ENCODE measurements around the gene FBXW5. TPM values are rescaled to one million over a fixed set of nuclear protein-coding genes. Genes with fewer than 3 reads are reported as not detected.

Gene FBXW5
- total and polyA plus RNA-seq, 9 of the 15 experiments (the other 6 are each of a cell fraction or from before 2014, with no cell fraction given), result 0.21 to 128 (median 37.0) TPM

DNA sequence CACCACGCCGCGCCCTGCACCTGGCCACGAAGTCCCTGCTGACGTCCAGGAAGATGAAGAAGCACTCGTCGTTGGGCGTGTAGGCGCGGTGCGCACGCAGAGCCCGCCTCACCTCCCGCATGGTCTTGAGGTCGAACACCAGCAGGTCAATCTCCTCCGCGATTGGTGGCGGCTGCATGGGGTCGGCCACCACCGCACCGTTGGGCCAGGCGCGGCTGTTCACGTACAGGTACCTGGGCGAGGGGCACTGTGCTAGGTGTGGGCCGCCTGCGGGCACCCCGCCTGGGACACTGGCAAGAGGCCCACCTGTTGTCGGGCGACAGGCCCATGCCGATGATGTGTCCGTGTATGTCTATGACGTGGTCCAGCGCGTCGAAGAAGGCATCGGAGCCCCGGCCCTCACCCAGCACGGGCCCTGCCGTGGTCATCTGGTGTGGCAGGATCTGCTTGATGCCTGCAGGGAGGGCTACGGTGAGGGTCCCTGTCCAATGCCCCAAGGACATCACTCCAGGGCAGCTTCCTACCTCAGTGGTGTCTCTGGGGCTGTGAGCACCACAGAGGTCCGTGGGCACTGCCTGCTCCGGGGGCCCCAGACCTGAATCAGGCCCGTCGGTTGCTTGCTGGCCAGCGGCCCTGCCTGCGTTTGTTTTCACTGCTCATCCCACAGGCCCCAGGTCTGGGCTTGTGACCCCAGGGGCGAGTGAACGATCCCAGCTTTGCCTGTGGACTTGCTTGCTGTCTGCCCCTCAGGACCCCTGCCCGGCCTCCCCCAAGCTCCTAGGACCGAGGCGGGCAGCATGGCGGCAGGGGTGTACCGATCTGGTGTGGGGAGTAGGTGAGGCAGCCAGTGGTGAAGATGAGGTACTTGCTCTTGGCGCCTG is 3.1 kb downstream of the FBXW5 start:
- Histone ChIP-seq H3K79me2 (ENCODE audit: control insufficient read depth, insufficient read depth, low read length) (peaks cover 26% of the 10 kb centered on the region), H3K4me1 (replicated peaks in 1 of 2; ENCODE audit: control insufficient read depth in 2 of 2, insufficient read depth in 2 of 2, low read length in 2 of 2) (peaks cover 20 to 74% of the 10 kb centered on the region in 2 experiments), H4K20me1 (replicated peaks; ENCODE audit: control insufficient read depth, insufficient read depth, low read length) (no peaks in the 10 kb centered on the region), H2AFZ (ENCODE audit: low read depth, low read length) (no peak overlapping the region), H3K9me3 (replicated peaks; ENCODE audit: control insufficient read depth, insufficient read depth, low read depth, low read length) (no peaks in the 10 kb centered on the region), H3K4me2 (ENCODE audit: insufficient read depth, low read length) (no peak overlapping the region), H3K27me3 (ENCODE audit: control insufficient read depth in 2 of 2, insufficient read depth in 2 of 2, low read length in 2 of 2) (no peaks in the 10 kb centered on the region), H3K36me3 (ENCODE audit: control insufficient read depth, insufficient read depth, low read length) (peaks cover 54% of the 10 kb centered on the region; the same call in 2 of the 3 replicates), H3K9ac (ENCODE audit: insufficient read depth in 1 of 2, low read depth in 2 of 2, low read length in 2 of 2) (peak overlapping the region in 1 of 2 experiments; percentile 7; a peak in 1 of 4 replicates), H3K9me1 (ENCODE audit: control insufficient read depth, insufficient read depth, low read length) (peaks cover 3% of the 10 kb centered on the region), H3K27ac (ENCODE audit: extremely low read depth, low read depth, low read length) (no peak overlapping the region), H3K4me3 (no peak overlapping the region)
- ChIA-PET POLR2A (interaction anchor here (0.7 kb wide), 1 partner anchor 15 kb away, joined by 3 read pairs; no protein-coding TSS in a partner anchor), CTCF (ENCODE audit: low intra/inter-chr PET ratio) (no interaction called here)
- TF ChIP-seq, protein P1, sequence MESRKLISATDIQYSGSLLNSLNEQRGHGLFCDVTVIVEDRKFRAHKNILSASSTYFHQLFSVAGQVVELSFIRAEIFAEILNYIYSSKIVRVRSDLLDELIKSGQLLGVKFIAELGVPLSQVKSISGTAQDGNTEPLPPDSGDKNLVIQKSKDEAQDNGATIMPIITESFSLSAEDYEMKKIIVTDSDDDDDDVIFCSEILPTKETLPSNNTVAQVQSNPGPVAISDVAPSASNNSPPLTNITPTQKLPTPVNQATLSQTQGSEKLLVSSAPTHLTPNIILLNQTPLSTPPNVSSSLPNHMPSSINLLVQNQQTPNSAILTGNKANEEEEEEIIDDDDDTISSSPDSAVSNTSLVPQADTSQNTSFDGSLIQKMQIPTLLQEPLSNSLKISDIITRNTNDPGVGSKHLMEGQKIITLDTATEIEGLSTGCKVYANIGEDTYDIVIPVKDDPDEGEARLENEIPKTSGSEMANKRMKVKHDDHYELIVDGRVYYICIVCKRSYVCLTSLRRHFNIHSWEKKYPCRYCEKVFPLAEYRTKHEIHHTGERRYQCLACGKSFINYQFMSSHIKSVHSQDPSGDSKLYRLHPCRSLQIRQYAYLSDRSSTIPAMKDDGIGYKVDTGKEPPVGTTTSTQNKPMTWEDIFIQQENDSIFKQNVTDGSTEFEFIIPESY (CRISPR knock-in tag; IDR thresholded peaks at IDR 0.05), result peak; percentile 95
- TF ChIP-seq POLR2G (IDR thresholded peaks at IDR 0.05; ENCODE audit: low read depth, low read length) (peak; percentile 58), BMI1 (IDR thresholded peaks at IDR 0.05; ENCODE audit: low read length) (no peak), RBM22 (IDR thresholded peaks at IDR 0.05; ENCODE audit: low read depth, low read length, poor library complexity, severe bottlenecking) (peak; percentile 71), HNRNPL (IDR thresholded peaks at IDR 0.05; ENCODE audit: low read depth, low read length) (peak; percentile 57; the same call in 1 of the 2 replicates), NFIX (CRISPR knock-in tag; IDR thresholded peaks at IDR 0.05; ENCODE audit: low read depth) (no peak), ZNF444 (CRISPR knock-in tag; IDR thresholded peaks at IDR 0.05) (no peak), RBFOX2 (IDR thresholded peaks at IDR 0.05; ENCODE audit: low read depth, low read length) (peak; percentile 16), BDP1 (IDR thresholded peaks at IDR 0.05; ENCODE audit: insufficient read depth, insufficient read length) (no peak)
- TF ChIP-seq, protein P2, sequence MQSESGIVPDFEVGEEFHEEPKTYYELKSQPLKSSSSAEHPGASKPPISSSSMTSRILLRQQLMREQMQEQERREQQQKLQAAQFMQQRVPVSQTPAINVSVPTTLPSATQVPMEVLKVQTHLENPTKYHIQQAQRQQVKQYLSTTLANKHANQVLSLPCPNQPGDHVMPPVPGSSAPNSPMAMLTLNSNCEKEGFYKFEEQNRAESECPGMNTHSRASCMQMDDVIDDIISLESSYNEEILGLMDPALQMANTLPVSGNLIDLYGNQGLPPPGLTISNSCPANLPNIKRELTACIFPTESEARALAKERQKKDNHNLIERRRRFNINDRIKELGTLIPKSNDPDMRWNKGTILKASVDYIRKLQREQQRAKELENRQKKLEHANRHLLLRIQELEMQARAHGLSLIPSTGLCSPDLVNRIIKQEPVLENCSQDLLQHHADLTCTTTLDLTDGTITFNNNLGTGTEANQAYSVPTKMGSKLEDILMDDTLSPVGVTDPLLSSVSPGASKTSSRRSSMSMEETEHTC (IDR thresholded peaks at IDR 0.05), result no peak
- ATAC-seq, result no peak
- no peak for DNase-seq (ENCODE audit: extremely low read depth in 1 of 4, low spot score in 3 of 4)
- FAIRE-seq, result no peak
- no TSS peak for BruUV-seq (replicated peaks)
- WGBS (ENCODE audit: insufficient coverage, low coverage, missing lambda C conversion rate), result 97% methylated on average over 48 of the region's 55 CpGs
- in situ Hi-C loops (cut with MboI), result no loop called here
- intact Hi-C loops (cut with micrococcal nuclease), result loop anchor here (5.0 kb wide), 1 partner anchor 94 kb away; the partner anchor contains the start of gene PHPT1

All from K562 (cell line).